HuH-7.5 (cell line): ENCODE data around the gene CEP295NL.
"Not testable (repeated sequence)": the region's sequence is repeated elsewhere in the genome, so short reads cannot be mapped to it uniquely, and the experiment has no call there.

Source experiments
- DNase-seq: peaks from one replicate; pipeline ENCODE4 v3.0.0; 2011; ENCODE audit warnings: low spot score

CEP295NL gene

DNA sequence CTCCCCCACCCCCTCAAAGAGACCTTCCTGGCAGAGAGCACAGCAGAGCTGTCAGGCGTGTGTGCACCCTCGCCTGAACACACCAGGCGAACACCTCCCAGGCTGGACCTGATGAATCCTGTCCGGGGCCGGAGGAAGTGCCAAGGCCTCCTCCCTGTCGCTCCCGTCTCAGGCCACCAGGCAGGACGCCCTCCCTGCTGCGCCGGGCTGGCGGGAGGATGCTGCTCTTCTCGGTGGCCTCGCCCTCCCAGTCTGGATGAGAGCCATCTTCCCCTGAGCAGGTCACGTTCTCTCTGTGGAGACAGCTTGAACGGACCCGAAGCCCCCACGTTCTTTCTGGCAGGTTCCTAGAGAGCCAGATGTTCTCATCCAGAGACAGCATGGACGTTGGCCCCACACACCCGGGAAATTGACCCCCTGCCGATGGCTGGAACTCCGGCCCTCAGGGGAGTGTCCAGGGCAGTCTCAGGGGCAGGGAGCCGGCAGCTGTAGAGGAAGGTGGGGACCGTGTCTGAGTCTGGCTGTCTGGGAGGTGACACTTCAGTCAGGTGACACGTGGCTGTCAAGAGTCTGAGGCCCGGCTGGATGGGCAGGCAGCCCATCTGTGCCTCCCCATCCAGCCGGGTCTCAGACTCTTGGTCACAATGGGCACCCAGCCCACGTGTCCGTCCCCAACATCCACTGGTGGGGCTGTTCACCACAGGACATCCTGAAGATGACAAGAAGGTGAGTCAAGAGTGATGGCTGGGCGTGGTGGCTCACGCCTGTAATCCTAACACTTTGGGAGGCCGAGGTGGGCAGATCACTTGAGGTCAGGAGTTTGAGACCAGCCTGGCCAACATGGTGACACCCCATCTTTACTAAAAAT is 27.1 kb upstream of the CEP295NL start:
- DNase-seq = no peak

DNA sequence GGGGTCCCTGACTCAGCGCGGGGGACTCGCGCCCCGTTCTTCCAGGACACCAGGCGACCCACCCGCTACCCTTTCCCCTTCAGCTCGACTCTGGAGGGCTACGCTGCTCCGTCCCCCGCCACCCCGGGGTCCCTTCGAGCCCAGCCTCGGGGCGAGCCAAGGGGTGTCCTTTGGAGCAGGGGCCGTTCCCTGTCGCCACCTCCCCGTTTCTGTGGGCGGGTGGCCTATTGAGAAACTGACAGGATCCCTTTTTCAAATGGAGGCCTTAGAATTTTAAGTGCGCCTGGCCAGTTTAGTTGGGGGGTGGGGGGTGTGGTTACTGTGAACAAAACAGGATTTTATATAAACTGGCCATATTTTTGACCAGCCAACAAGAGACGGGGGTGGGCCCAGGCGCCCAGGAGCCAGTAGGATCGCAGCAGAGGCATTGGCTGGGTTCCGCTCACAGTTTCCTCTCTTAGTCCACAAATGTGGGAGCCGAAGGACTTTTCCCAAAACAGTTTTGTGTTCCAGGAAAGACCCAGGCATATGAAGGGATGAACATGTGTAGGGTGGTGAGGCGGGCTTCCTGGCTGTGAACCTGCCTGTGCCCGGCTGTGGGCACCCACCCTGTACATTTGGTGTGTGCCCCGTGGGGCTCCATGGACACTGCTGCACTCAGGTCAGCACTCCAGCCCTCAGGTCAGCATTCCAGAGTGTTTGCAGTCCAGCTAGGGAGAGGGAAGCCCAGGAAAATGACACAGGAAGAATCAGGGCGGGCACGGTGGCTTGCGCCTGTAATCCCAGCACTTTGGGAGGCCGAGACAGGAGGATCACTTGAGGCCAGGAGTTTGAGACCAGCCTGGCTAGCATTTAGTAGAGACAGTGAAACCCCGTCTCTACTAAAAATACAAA is 22.9 kb upstream of the CEP295NL start:
- DNase-seq = no peak

DNA sequence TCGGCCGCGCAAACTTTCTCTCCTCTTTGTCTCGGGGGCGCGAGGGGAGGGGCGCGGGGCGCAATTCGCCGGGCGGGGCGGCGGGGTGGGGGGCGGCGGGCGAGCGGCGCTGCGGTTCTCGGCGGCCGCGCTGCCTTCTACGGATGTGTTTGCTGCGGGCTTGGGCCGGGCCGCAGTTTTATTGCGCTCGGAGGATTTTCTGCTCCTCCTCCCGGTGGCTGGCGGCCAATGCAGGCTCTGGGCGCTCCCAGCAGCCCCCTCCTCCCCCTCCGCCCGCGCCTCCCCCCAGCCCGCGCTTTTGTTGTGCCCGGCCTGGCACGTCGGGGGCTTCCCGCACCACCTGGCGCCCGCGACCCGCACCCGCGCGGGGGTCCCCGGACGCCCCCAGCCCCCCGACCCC is 22.2 kb upstream of the CEP295NL start, which contains the start of gene TIMP2:
TSS of gene TIMP2 (minus strand) at position 154 of the 400 bp plus-strand sequence. CDS start 299 bp downstream, outside the sequence.
- DNase-seq = peak; percentile 80

DNA sequence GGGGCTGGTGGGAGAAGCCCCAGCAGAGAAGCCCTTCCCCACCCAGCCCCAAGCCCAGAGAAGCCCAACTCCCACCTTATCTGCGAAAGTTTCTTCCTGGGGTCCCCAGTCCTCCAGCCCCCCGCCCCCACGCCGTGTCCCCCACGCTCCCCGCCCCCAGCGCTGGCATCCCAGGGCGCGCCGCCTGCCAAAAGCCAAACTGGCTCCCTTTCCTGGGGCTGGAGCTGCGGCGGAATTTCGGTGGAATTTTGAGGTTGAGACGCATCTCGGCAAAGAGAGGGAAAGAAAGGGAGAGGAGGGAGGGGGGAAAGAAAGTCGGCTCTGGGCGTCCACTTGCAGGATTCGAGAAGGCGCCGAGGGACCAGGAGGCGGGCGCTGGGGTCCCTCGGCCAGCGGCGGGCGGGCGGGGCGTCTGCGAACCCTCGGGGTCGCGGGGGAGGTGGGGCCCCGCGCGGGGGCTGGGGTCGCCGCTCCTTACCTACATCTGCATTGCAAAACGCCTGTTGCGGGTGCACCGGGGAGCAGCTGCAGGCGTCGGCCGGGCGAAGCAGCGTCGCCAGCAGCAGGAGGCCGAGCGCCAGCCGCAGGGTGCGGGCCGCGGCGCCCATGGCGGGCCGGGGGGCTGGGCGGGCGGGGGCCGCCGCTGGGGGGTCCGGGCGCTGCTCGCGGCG is 21.6 kb upstream of the CEP295NL start:
- no peak for DNase-seq

DNA sequence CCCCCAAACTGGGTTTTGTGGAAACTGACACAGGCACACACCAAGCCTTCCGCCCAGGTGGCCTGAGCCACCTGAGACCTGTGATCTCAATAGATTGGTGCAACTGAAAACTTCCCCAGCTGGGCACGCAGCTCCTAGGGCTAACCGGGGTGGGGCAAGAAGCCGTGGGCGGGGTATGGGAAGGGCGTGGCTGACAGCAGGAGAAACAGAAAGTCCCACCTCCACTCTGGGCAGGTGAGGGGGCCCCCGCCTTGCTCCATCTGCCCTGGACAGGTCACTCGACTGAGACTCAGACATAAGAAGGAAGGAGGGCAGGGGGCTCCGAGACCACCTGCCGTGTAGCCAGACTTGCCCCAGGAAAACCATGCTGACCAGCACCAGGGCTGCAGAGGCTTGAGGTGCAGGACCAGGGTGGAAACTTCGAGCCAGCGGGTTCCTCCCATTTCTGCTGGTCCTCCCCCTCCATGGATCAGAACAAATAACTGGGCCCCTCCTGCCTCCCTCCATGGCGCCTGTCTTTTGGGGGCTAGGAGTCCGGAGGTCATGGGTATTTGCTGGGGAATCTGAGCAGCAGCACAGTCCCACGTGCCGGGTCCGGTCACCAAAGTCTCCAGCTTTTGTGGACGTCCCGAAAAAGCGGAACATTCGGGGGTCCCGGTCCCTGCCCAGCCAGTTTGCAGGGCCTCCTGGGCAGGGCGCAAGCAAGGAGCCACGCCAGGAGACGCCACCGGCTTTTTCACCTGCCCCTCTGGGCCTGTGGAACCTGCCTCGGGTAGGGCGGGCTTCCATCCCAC is 20.9 kb upstream of the CEP295NL start:
- DNase-seq = no peak

DNA sequence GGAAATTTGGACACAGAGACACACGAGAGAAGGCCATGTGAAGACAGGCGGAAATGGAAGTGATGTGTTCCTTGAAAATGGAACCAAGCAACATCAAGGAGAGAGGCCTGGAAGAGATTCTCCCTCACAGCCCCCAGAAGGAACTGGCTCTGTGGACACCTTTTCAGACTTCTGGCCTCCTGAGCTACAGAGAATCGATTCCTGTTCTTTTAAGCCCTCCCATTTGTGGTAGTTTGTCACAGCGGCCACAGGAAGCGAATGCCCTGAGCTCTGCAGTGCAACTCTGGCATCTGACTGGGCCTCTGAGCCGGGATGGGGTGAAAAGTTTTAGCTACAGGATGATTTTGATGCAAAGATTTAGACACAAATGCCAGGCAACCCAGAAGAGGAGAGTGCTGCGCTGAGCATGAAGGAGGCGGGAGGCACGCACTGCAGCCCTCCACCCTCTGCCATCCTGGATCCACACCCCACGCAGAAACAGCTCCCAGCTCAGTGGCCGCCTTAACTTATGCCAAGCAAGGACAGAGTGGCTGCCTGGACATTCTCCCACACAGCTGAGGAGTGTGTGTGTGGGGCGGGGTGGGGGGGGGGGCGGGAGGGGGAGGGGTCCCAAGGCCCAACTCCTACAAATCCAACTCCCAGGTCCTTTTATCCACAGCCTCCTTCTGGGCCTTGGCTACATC is 20.0 kb upstream of the CEP295NL start:
- DNase-seq = no peak

DNA sequence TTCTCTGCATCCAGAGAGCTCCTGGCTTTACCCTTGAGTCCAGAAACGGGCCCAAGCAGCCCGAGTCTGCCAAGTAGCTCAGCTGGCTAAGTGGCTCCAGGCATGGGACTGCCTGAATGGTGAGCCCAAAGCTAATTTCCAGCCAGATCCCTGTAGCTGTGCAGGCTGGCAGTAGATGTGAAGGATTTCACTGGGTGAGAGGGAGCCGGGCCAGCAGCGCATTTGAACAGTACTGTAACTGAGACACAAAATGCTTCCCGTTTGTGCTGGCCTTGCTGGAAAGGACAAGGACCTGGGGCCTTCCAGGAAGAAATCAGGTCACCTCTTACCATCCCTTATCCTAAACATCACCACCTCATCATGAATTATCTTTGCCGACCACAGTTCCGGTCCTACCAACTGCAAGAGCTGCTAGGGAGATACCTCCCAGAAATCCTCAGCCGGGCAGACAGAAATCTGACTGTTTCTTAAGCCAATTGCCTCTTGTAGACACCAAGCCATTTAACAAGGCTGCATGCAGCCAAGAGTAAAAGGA is 18.5 kb upstream of the CEP295NL start:
- no peak for DNase-seq

DNA sequence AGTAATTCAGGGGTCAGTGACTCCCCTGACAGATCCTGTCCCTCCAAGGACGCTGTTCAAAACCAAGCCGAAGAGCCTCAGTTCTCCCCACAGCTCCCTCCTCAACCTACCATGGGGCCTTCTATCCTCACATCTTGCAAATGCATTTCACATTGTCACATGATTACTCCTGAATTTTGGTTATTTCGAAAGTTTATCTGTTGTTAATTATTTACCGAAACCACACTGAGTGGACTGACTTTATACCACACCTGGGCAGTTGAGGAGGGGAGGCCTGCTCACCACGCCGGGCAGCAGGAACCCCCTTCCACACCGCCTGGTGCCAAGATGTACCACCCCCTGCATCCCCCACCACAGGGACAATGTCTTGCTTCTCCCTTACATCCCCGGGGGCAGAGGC is 17.5 kb upstream of the CEP295NL start:
- no peak for DNase-seq

DNA sequence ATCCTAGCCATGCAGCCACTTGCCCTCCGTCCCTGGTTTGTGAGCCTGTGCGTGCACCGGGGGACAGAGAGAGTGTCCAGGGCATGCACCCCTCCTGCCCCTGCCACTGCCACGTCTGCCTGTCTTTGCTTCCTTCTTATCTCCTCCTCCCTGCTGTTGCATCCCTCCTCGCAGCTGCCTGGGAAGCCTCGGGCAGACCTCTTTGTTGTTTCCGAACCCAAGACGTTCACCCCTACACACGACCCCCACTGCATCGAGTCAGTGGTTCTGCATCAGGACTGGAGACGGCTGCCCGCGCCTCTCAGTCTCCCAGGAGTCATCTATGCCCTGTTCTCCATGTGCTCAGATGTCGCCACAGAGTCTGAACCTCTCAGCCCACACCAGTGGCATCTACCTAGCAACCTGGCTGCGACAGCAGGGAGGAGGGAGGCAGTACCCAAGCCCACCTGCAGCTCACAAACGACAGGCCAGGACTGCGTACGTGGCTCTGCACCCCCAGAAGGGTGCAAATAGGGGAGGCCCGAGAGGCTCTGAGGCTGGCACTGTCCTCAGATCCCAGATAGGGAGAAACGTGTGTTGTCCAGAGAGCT is 17.0 kb upstream of the CEP295NL start:
- no peak for DNase-seq

DNA sequence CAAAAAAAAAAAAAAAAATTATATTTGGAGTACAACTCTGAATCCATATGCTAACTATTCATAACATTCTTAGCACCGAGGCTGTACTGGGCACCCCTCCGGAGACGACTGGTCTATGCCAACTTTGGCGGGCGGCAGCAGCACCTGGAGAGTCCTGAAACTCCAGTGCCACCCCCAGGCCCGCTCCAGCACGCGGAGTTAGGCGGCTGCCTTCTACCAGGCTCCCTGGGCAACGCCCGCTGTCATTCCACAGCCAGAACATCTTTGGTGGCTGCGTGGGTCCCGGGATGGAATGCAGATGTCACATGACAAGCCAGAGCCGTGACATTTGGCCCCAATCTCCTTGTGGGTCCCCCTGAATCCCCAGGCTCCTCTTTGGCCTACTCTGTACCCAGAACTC is 16.0 kb upstream of the CEP295NL start:
- no peak for DNase-seq

DNA sequence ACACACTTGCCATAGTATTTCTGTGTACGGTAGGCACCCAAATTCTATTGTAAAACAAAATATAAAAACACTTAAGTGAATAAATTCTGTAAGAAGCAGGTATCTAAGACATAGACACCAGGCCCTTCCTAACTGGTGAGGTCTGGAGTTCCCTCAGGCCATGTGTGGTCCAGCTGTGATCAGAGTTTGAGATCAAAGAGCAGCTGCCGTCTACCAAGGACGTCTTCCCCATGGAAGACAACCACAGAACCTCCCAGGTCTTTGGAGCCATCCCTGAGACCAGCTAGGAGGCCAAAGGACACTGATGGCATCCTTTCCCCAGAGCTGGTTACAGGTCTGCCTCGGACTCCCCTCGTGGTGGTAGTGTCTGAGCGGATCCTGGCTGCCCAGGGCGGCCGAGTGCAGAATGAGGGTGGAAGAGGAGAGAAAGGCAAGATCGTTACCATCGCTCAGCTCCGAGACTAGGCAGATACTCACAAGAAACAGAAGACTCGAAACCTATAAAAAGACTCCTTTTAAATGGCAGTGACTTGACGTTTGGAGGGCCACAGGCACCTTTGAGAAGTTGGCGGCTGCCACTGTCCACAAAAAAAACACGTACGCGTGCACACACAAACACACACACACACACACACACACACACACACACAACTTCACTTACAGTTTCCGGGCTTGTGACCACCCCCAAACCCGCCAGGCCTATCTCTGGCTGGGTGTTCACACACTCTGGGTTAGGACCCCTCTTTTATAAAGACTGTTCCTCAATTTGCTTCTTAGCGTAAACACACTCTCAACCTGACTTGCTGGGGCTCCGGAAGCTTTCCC is 14.7 kb upstream of the CEP295NL start:
- no peak for DNase-seq

DNA sequence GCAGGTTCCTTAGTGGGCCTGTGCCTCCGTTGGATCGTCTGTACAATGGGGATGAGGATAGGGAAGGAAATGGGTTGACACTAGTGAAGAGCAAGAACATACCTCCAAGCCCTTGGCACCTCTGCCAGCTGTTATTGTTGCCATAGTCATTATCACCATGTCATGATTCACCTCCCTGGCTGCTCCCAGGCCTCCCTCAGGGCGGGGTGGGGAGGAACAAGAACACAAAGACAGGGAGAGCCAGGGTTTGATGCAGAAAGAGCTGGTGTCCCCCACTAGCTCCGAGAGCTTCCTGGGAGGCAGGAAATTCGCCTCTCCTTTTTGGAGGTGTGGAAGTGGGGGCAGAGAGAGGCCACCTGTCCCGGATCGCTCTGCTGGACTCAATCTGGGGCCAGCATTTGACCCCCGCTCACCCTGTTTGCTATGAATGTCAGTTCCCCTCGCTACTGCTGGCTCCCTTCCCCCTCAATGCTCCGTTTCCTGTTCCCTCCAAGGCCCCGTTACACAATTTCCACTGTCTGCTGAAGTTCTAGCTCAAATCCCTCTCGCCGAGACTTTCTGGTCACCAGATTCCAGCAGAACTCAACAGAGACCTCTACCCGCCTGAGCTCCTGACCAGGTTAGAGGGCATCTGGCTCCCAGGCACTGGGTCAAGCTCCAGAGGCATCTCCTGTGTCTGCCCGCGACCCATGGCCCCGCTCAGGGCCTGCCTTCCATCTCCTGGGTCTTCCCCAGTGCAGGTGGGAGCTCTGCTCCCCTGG is 13.1 kb upstream of the CEP295NL start:
- DNase-seq = no peak

DNA sequence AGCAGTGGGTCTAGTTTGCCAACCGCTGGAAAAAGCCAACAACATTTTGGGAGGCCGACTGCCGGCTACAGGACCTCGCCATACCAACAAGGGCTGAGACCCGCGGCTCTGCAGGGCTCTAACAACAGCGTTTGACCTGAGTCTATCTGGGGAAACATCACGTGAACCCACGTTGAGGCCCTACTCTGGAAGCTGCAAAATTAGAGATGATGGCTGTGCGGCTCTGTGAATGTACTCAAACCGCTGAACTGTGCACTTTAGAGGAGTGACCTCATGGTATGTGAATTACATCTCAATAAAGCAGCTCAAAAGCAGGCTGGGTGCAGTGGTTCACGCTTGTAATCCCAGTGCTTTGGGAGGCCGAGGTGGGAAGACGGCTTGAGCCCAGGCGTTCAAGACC is 10.1 kb upstream of the CEP295NL start:
- no peak for DNase-seq

DNA sequence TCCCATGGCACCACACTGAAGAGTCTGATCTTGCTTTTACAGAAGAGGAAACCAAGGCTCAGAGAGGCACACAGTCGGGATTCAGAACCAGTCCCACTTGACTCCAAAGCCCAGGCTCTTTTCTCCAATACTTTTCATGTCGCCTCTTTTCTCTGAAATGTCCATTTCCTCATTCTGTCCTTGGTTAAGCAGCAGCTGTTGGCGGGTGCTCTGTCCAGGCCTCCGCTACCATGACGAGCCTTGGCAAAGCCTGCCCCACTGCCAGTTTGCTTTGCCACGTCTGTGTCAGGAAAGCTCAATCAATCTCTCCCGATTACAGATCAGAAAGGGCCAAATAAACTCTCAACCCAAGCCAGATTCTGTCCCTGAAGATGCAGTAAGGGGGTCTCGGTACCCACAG is 9.1 kb upstream of the CEP295NL start:
- DNase-seq = no peak

DNA sequence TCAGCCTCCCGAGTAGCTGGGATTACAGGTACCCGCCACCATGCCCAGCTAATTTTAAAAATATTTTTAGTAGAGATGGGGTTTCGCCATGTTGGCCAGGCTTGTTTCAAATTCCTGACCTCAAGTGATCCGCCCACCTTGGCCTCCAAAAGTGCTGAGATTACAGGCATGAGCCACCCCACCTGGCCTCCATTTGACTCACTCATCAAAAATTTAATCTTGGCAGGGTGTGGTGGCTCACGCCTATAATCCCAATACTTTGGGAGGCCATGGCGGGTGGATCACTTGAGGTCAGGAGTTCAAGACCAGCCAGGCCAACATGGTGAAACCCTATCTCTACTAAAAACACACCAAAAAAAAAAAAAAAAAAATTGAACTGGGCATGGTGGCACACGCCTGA is 8.5 kb upstream of the CEP295NL start:
- not testable (repeated sequence) for DNase-seq

DNA sequence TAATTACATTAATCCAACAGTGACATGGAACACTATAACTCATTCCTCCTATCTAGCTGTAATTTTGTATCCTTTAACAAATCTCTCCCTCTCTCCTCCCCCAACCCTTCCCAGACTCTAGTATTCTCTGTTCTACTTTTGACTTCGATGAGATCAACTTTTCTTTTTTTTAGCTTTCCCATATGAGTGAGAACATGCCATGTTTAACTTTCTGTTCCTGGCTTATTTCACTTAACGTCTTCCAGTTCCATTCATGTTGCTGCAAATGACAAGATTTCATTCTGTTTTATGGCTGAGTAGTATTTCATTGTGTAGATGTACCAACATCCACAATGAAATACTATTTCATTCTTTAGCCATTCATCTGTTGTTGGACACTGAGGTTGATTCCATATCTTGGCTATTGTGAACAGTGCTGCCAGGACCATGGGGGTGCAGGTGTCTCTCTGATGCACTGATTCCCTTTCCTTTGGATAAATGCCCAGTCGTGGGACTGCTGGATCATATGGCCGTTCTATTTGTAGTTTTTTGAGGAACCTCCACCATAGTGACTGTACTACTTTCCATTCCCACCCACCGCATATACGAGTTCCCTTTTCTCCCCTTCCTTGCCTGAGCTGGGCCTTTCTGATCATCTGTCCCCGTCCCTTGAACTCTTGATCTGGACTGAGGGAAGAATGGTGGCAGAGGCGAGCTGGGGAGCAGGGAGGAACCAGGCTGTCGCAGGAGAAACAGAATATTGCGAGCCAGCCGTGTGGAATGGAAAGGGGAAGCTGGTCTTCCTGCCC is 7.7 kb upstream of the CEP295NL start:
- no peak for DNase-seq

DNA sequence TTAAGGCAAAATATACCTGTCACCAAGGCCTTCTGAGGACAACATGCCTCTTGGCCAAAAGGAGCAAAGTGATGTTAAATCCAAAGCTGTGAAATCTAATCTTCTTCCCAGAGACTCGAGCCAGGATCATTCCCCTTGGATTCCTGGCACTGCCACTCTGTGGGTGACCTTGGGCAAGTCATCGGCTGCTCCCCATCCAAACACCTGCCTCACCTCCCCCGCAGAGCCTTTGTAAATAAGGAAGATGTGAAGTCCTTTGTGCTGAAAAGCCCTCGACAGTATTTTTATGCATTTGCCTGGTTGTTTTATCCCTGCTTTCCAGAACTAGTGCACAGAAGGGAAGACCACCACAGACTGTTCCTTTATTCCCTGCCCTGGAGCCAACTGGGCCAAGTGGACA is 5.4 kb upstream of the CEP295NL start:
- DNase-seq = no peak

DNA sequence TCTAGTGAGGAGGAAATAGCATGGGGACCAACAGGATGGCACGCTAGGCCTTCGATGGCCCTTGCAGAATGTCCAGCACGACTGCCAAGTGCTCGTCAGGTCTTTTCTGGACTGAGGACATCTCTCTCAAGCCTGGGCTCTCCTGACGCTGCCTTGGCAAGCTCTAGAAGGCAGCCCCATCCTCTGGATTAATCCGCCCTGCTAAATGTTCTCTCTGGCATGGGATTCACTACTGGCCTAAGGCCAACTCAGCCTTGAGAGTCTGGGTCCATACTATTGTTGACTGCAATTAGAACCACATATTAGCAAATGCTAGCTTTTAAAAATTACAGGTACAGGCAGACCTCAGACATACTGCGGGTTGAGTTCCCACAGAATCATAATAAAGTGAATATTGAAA is 2.5 kb upstream of the CEP295NL start:
- DNase-seq = no peak
